ENCODE measurements around the gene PSTPIP2.

DNA sequence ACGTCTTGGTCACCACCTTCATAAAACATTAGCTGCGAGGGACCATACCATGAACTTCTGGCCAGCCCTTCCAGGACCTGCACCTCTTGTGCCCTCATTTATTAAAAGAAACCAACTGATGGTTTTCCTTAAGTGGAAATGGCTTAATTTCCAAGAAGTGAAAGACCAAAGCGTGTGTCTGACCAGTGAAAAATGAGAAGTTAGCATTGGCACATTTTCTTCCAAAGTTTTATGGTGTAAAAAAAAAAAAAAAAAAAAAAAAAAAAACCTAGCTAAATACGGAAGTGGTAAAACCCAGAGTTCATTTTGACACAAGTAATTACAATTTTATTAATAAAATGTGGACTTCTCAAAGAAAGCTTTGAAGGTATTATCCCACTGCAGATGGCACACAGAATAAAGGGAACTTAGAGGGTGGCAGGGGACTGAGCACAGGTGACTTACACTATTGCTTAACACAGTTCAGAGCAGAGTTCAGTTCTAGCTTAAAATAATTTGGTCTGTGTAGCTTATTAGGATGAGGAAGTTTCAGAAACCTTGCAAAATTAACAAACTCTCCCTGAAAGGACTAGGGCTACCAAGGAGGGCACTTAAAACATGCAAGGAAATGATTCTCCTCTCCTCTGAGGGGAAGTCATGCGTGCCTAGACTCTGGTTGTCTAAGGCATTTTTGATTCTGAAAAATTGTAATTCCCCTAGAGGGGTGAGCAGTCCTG lies 62.8 kb downstream of the PSTPIP2 start:
- no peak for TF ChIP-seq POLR2AphosphoS5 (IDR thresholded peaks at IDR 0.05; ENCODE audit: low read depth)
- TF ChIP-seq, protein P1, sequence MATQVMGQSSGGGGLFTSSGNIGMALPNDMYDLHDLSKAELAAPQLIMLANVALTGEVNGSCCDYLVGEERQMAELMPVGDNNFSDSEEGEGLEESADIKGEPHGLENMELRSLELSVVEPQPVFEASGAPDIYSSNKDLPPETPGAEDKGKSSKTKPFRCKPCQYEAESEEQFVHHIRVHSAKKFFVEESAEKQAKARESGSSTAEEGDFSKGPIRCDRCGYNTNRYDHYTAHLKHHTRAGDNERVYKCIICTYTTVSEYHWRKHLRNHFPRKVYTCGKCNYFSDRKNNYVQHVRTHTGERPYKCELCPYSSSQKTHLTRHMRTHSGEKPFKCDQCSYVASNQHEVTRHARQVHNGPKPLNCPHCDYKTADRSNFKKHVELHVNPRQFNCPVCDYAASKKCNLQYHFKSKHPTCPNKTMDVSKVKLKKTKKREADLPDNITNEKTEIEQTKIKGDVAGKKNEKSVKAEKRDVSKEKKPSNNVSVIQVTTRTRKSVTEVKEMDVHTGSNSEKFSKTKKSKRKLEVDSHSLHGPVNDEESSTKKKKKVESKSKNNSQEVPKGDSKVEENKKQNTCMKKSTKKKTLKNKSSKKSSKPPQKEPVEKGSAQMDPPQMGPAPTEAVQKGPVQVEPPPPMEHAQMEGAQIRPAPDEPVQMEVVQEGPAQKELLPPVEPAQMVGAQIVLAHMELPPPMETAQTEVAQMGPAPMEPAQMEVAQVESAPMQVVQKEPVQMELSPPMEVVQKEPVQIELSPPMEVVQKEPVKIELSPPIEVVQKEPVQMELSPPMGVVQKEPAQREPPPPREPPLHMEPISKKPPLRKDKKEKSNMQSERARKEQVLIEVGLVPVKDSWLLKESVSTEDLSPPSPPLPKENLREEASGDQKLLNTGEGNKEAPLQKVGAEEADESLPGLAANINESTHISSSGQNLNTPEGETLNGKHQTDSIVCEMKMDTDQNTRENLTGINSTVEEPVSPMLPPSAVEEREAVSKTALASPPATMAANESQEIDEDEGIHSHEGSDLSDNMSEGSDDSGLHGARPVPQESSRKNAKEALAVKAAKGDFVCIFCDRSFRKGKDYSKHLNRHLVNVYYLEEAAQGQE (IDR thresholded peaks at IDR 0.05; ENCODE audit: unreplicated experiment) = no peak
- TF ChIP-seq, protein P2, sequence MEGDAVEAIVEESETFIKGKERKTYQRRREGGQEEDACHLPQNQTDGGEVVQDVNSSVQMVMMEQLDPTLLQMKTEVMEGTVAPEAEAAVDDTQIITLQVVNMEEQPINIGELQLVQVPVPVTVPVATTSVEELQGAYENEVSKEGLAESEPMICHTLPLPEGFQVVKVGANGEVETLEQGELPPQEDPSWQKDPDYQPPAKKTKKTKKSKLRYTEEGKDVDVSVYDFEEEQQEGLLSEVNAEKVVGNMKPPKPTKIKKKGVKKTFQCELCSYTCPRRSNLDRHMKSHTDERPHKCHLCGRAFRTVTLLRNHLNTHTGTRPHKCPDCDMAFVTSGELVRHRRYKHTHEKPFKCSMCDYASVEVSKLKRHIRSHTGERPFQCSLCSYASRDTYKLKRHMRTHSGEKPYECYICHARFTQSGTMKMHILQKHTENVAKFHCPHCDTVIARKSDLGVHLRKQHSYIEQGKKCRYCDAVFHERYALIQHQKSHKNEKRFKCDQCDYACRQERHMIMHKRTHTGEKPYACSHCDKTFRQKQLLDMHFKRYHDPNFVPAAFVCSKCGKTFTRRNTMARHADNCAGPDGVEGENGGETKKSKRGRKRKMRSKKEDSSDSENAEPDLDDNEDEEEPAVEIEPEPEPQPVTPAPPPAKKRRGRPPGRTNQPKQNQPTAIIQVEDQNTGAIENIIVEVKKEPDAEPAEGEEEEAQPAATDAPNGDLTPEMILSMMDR (conservative IDR thresholded peaks at IDR 0.05; ENCODE audit: low read depth in 2 of 2) = no peak
